ENCODE measurements around the gene P2RY1. TPM values are rescaled to one million over a fixed set of nuclear protein-coding genes. Genes with fewer than 3 reads are reported as not detected.
A peak's percentile ranks its signal among the peaks of the same experiment; 100 is the strongest.
"Not testable (repeated sequence)": the region's sequence is repeated elsewhere in the genome, so short reads cannot be mapped to it uniquely, and the experiment has no call there.

Gene P2RY1
- total RNA-seq, 1 donor from 2014 or later: 0.67 TPM

DNA sequence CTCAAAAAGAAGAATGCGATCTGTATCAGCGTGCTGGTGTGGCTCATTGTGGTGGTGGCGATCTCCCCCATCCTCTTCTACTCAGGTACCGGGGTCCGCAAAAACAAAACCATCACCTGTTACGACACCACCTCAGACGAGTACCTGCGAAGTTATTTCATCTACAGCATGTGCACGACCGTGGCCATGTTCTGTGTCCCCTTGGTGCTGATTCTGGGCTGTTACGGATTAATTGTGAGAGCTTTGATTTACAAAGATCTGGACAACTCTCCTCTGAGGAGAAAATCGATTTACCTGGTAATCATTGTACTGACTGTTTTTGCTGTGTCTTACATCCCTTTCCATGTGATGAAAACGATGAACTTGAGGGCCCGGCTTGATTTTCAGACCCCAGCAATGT, 1.3 kb downstream of the P2RY1 start:
- peaks cover 24% of the 10 kb centered on the region for H3K4me1 Mint-ChIP-seq (ENCODE audit: unreplicated experiment)
- TF ChIP-seq, protein P1, sequence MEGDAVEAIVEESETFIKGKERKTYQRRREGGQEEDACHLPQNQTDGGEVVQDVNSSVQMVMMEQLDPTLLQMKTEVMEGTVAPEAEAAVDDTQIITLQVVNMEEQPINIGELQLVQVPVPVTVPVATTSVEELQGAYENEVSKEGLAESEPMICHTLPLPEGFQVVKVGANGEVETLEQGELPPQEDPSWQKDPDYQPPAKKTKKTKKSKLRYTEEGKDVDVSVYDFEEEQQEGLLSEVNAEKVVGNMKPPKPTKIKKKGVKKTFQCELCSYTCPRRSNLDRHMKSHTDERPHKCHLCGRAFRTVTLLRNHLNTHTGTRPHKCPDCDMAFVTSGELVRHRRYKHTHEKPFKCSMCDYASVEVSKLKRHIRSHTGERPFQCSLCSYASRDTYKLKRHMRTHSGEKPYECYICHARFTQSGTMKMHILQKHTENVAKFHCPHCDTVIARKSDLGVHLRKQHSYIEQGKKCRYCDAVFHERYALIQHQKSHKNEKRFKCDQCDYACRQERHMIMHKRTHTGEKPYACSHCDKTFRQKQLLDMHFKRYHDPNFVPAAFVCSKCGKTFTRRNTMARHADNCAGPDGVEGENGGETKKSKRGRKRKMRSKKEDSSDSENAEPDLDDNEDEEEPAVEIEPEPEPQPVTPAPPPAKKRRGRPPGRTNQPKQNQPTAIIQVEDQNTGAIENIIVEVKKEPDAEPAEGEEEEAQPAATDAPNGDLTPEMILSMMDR (IDR thresholded peaks at IDR 0.05): no peak
- H3K9me3 Mint-ChIP-seq (ENCODE audit: unreplicated experiment): no peaks in the 10 kb centered on the region
- H3K27me3 Mint-ChIP-seq (ENCODE audit: unreplicated experiment): peaks cover 67% of the 10 kb centered on the region
- no peak for DNase-seq (ENCODE audit: extremely low spot score, unreplicated experiment)
- H3K27ac Mint-ChIP-seq (ENCODE audit: unreplicated experiment): no peak overlapping the region
- H3K4me3 Mint-ChIP-seq (ENCODE audit: unreplicated experiment): peak overlapping the region; percentile 87
- H3K36me3 Mint-ChIP-seq (ENCODE audit: unreplicated experiment): no peaks in the 10 kb centered on the region

DNA sequence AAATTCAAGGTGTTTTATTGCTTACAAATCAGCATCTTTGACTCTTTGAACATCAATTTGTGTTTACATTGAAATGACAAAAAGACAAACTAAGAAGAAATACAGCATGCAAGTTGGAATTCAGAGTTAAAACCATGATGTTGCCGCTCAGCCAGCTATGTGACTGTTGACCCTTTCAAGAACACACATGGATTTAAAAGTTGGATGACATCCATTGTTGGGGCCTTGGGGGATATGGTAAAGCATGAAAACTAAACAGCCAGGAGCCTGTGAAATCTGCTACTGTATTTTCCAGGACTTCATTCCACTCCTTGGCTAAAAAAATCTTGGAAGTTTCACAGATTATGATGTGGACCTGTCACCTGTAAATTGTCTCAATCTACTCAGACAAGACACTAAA, 4.6 kb downstream of the P2RY1 start:
- Mint-ChIP-seq H3K4me3 (ENCODE audit: unreplicated experiment) (no peak overlapping the region), H3K27me3 (ENCODE audit: unreplicated experiment) (peaks cover 51% of the 10 kb centered on the region), H3K9me3 (ENCODE audit: unreplicated experiment) (no peaks in the 10 kb centered on the region), H3K27ac (ENCODE audit: unreplicated experiment) (no peak overlapping the region), H3K36me3 (ENCODE audit: unreplicated experiment) (no peaks in the 10 kb centered on the region), H3K4me1 (ENCODE audit: unreplicated experiment) (peaks cover 19% of the 10 kb centered on the region)
- TF ChIP-seq, protein P1 (IDR thresholded peaks at IDR 0.05): no peak
- no peak for DNase-seq (ENCODE audit: extremely low spot score, unreplicated experiment)

DNA sequence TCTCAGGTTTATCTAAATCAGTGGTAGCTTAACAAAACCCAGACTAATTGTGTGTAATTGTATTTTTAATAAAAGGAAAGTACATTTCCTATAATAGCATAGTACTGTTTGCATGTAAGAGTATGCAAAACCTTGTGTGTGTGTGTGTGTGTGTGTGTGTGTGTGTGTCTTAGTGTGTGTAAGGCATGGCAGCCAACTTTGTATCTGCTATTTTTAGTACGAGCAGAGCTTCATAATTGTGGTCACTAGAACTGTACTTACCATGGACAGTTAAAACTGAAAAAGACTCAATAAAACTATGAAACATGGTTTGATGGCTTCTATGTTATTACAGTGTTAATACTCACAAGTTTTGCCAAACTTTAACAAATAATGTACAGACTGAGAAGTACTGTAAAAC, 6.2 kb downstream of the P2RY1 start:
- no peak for DNase-seq (ENCODE audit: extremely low spot score, unreplicated experiment)
- Mint-ChIP-seq H3K27ac (ENCODE audit: unreplicated experiment) (no peak overlapping the region), H3K4me1 (ENCODE audit: unreplicated experiment) (peaks cover 10% of the 10 kb centered on the region), H3K27me3 (ENCODE audit: unreplicated experiment) (peaks cover 43% of the 10 kb centered on the region), H3K9me3 (ENCODE audit: unreplicated experiment) (no peaks in the 10 kb centered on the region), H3K36me3 (ENCODE audit: unreplicated experiment) (no peaks in the 10 kb centered on the region), H3K4me3 (ENCODE audit: unreplicated experiment) (no peak overlapping the region)
- TF ChIP-seq, protein P1 (IDR thresholded peaks at IDR 0.05): no peak

GRCh38 chr3:152842413-152842812, 7.5 kb downstream of the P2RY1 start:
- Mint-ChIP-seq H3K4me1 (ENCODE audit: unreplicated experiment) (no peaks in the 10 kb centered on the region), H3K9me3 (ENCODE audit: unreplicated experiment) (no peaks in the 10 kb centered on the region), H3K27ac (ENCODE audit: unreplicated experiment) (no peak overlapping the region), H3K27me3 (ENCODE audit: unreplicated experiment) (peaks cover 31% of the 10 kb centered on the region), H3K36me3 (ENCODE audit: unreplicated experiment) (no peaks in the 10 kb centered on the region), H3K4me3 (ENCODE audit: unreplicated experiment) (no peak overlapping the region)
- TF ChIP-seq, protein P1 (IDR thresholded peaks at IDR 0.05): no peak
- no peak for DNase-seq (ENCODE audit: extremely low spot score, unreplicated experiment)

DNA sequence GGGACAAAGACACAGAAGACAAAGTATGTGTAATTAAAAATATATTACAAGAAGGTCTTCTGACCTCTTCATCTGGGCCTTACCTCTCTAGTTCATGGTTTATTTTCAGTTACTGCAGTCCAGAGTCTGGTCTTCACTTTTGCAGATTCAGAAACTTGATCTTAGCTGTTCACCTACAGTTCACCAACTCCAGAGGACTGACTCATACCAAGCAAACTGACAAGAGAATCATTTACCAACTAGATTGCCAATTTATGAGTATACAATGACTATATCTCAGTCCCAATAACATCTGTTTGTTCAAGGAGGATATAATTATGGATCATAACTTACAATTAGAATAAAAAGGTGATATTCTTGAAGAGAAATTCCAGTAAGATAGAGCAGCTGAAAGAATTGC, 9.0 kb downstream of the P2RY1 start:
- DNase-seq (ENCODE audit: extremely low spot score, unreplicated experiment): no peak
- Mint-ChIP-seq H3K4me1 (ENCODE audit: unreplicated experiment) (no peaks in the 10 kb centered on the region), H3K27me3 (ENCODE audit: unreplicated experiment) (peaks cover 17% of the 10 kb centered on the region), H3K36me3 (ENCODE audit: unreplicated experiment) (no peaks in the 10 kb centered on the region), H3K4me3 (ENCODE audit: unreplicated experiment) (no peak overlapping the region), H3K27ac (ENCODE audit: unreplicated experiment) (no peak overlapping the region), H3K9me3 (ENCODE audit: unreplicated experiment) (no peaks in the 10 kb centered on the region)
- TF ChIP-seq, protein P1 (IDR thresholded peaks at IDR 0.05): no peak

- H3K27ac Mint-ChIP-seq (ENCODE audit: unreplicated experiment); H3K4me3 Mint-ChIP-seq (ENCODE audit: unreplicated experiment); DNase-seq (ENCODE audit: extremely low spot score, unreplicated experiment); H3K36me3 Mint-ChIP-seq (ENCODE audit: unreplicated experiment); H3K9me3 Mint-ChIP-seq (ENCODE audit: unreplicated experiment); H3K27me3 Mint-ChIP-seq (ENCODE audit: unreplicated experiment); H3K4me1 Mint-ChIP-seq (ENCODE audit: unreplicated experiment): not testable (repeated sequence)
These were observed 11.8 kb downstream of the P2RY1 start for GRCh38 chr3:152846572-152847202.

- not testable (repeated sequence) for H3K36me3 Mint-ChIP-seq (ENCODE audit: unreplicated experiment); H3K27ac Mint-ChIP-seq (ENCODE audit: unreplicated experiment); H3K9me3 Mint-ChIP-seq (ENCODE audit: unreplicated experiment); H3K4me3 Mint-ChIP-seq (ENCODE audit: unreplicated experiment); H3K27me3 Mint-ChIP-seq (ENCODE audit: unreplicated experiment); H3K4me1 Mint-ChIP-seq (ENCODE audit: unreplicated experiment); DNase-seq (ENCODE audit: extremely low spot score, unreplicated experiment)
These were observed 12.7 kb downstream of the P2RY1 start for GRCh38 chr3:152847599-152847998.
